B cell (primary cell): Measurements from ENCODE around the gene STK24. TPM values are rescaled to one million over a fixed set of nuclear protein-coding genes. Genes with fewer than 3 reads are reported as not detected.
A peak's percentile ranks its signal among the peaks of the same experiment; 100 is the strongest.

Experiments
- ATAC-seq: fragments of 200-7000 bp; cut with Tn5 transposase; one replicate; pipeline ENCODE4 v1.10.0; 2021; ENCODE audit warnings: low read depth, mild to moderate bottlenecking, moderate number of reproducible peaks, moderate library complexity
- CTCF ChIA-PET: fragments of 350-600 bp; sonication (Branson Sonifier 250); formaldehyde crosslinking; loops from one replicate; lab custom pipeline; 2021; ENCODE audit warnings: antibody characterized with exemption, inconsistent platforms; lab: Charles Lee
- POLR2A ChIA-PET: fragments of 350-600 bp; sonication (Branson Sonifier 250); formaldehyde crosslinking; loops from one replicate; lab custom pipeline; 2021; ENCODE audit warnings: antibody characterized with exemption; lab: Charles Lee
- DNase-seq: peaks from one replicate; pipeline ENCODE4 v3.0.0; 2013
- H2AFZ ChIP-seq: 2 replicates; pipeline ENCODE4 v1.6.1; 2012; ENCODE audit warnings: mild to moderate bottlenecking, low read depth, low read length; ENCODE audit not compliant: insufficient read depth, poor library complexity, severe bottlenecking
- H3K27ac ChIP-seq, 2 donors: 1 replicate in 1 of 2; 2 replicates in 1 of 2; pipeline ENCODE4 v1.5.1; 2012 to 2013; ENCODE audit warnings: low read length in 2 of 2, mild to moderate bottlenecking in 2 of 2, moderate library complexity in 1 of 2
- H3K27me3 ChIP-seq, 4 experiments: fragments of 200-600 bp in 1 of 4; sonication (generic) in 1 of 4; replicated peaks in 1 of 4; 1 replicate in 2 of 4; 2 replicates in 2 of 4; pipeline versions ENCODE4 v1.6.1 to v1.7.0; 2013 to 2016; ENCODE audit warnings: low read length in 3 of 4, mild to moderate bottlenecking in 2 of 4, mixed read lengths in 1 of 4, moderate library complexity in 1 of 4; ENCODE audit not compliant: insufficient read depth in 4 of 4, control insufficient read depth in 3 of 4; ENCODE audit errors: control extremely low read depth in 1 of 4
- H3K36me3 ChIP-seq, 2 experiments: replicated peaks in 1 of 2; 1 replicate in 1 of 2; 2 replicates in 1 of 2; pipeline versions ENCODE4 v1.6.1 to v1.7.1; 2013; ENCODE audit warnings: low read length in 1 of 2; ENCODE audit not compliant: insufficient read depth in 2 of 2, control insufficient read depth in 1 of 2; ENCODE audit errors: control extremely low read depth in 1 of 2, extremely low read depth in 1 of 2
- H3K4me1 ChIP-seq, 2 donors: fragments of 200-600 bp in 1 of 2; sonication (generic) in 1 of 2; 1 replicate in 1 of 2; 2 replicates in 1 of 2; pipeline versions ENCODE4 v1.5.1 to v1.6.1; 2013 to 2017; ENCODE audit warnings: low read length in 2 of 2; ENCODE audit not compliant: control insufficient read depth in 2 of 2, insufficient read depth in 2 of 2
- H3K4me2 ChIP-seq: replicated peaks from 2 replicates; pipeline ENCODE3; 2012; ENCODE audit warnings: mild to moderate bottlenecking, low read depth, low read length; ENCODE audit not compliant: poor library complexity, severe bottlenecking
- H3K4me3 ChIP-seq, 5 experiments: fragments of 200-600 bp in 1 of 5; sonication (generic) in 1 of 5; 1 replicate in 3 of 5; 2 replicates in 2 of 5; pipeline versions ENCODE4 v1.5.1 to v1.7.0; 2011 to 2016; ENCODE audit warnings: low read length in 4 of 5, mild to moderate bottlenecking in 4 of 5, low read depth in 2 of 5, control low read depth in 1 of 5, moderate library complexity in 1 of 5; ENCODE audit not compliant: insufficient read depth in 1 of 5; ENCODE audit errors: control extremely low read depth in 1 of 5, extremely low read depth in 1 of 5
- H3K79me2 ChIP-seq: fragments of 200-600 bp; sonication (generic); one replicate; pipeline ENCODE4 v1.6.0; 2016; ENCODE audit warnings: low read length; ENCODE audit not compliant: control insufficient read depth, insufficient read depth
- H3K9ac ChIP-seq: fragments of 200-600 bp; sonication (generic); 2 replicates; pipeline ENCODE4 v1.6.1; 2017; ENCODE audit warnings: mild to moderate bottlenecking, low read length, moderate library complexity
- H3K9me3 ChIP-seq, 3 donors: one replicate each; pipeline versions ENCODE4 v1.6.1 to v1.7.1; 2013; ENCODE audit warnings: low read length in 2 of 3; ENCODE audit not compliant: control insufficient read depth in 2 of 3, insufficient read depth in 1 of 3; ENCODE audit errors: control extremely low read depth in 1 of 3
- H4K20me1 ChIP-seq: 2 replicates; pipeline ENCODE4 v1.6.0; 2012; ENCODE audit warnings: mild to moderate bottlenecking, low read length; ENCODE audit not compliant: insufficient read depth, control insufficient read depth, poor library complexity, severe bottlenecking
- H3K27ac Mint-ChIP-seq: one replicate; pipeline ENCODE4 v1.8.0; 2021; ENCODE audit warnings: mixed read lengths
- H3K27me3 Mint-ChIP-seq: one replicate; pipeline ENCODE4 v1.8.0; 2021; ENCODE audit warnings: mixed read lengths
- H3K4me1 Mint-ChIP-seq: one replicate; pipeline ENCODE4 v1.8.0; 2021; ENCODE audit warnings: mixed read lengths
- H3K4me3 Mint-ChIP-seq: one replicate; pipeline ENCODE4 v1.8.0; 2021; ENCODE audit warnings: mixed read lengths
- H3K9me3 Mint-ChIP-seq: one replicate; pipeline ENCODE4 v1.8.0; 2022; ENCODE audit warnings: mixed read lengths; ENCODE audit not compliant: insufficient read depth
- CTCF ChIP-seq: fragments of 200-600 bp; IDR thresholded peaks from one replicate; pipeline ENCODE4 v1.8.0; 2022; ENCODE audit warnings: antibody characterized with exemption, mild to moderate bottlenecking
- EZH2 ChIP-seq: IDR thresholded peaks from 2 replicates; pipeline ENCODE4 v1.6.1; 2012; ENCODE audit warnings: borderline replicate concordance, low read depth, mild to moderate bottlenecking, moderate library complexity, low read length; ENCODE audit not compliant: insufficient read depth, poor library complexity, severe bottlenecking
- WGBS: methylation state at CpG from one replicate; pipeline ENCODE4 v1.1.5; 2013; ENCODE audit warnings: missing lambda C conversion rate; ENCODE audit not compliant: insufficient coverage; 5-methylcytosine and 5-hydroxymethylcytosine counted together
- intact Hi-C: fragments of 100-400 bp; cut with micrococcal nuclease; formaldehyde crosslinking; loops from one replicate; pipeline ENCODE4 v1.10.0; 2022
- polyA plus RNA-seq: library from polyadenylated mRNA; depleted of rRNA; stranded (reverse); fragments of >200 nt; gene quantifications from 2 replicates; pipeline ENCODE4 v1.2.3, GENCODE V29; 2012
- total RNA-seq, 2 donors: library from RNA; stranded (reverse); fragments of 120-200 nt in 1 of 2; gene quantifications; 1 replicate in 1 of 2; 2 replicates in 1 of 2; pipeline versions ENCODE4 v1.2.3 to v1.2.4, GENCODE V29; 2013 to 2022

The STK24 gene
- total and polyA plus RNA-seq, 2 donors (not counting 1 experiment from before 2014, with no cell fraction given), result 47.2 to 117 TPM

- POLR2A ChIA-PET, result no interaction called here
- H3K79me2 ChIP-seq, result peaks cover 61% of the 10 kb centered on the region
- no peaks in the 10 kb centered on the region for H3K9me3 ChIP-seq
- H3K9ac ChIP-seq, result no peak overlapping the region
- no peak overlapping the region for H2AFZ ChIP-seq
- H3K27ac Mint-ChIP-seq, result no peak overlapping the region
- CTCF ChIA-PET, result interaction anchor here (0.6 to 3.5 kb wide), 13 partner anchors 9 to 207 kb away, joined by 3 to 20 read pairs (median 3); no protein-coding TSS in a partner anchor
- H4K20me1 ChIP-seq, result peaks cover 74% of the 10 kb centered on the region
- H3K27me3 ChIP-seq, result no peaks in the 10 kb centered on the region
- H3K4me3 ChIP-seq, result no peak overlapping the region
- H3K36me3 ChIP-seq, result peaks cover 4 to 73% of the 10 kb centered on the region in 2 experiments
- no peaks in the 10 kb centered on the region for H3K27me3 Mint-ChIP-seq
- intact Hi-C loops, result no loop called here
- no peak overlapping the region for H3K27ac ChIP-seq
- no peak for ATAC-seq
- WGBS, result 86% methylated on average over 8 of the region's 11 CpGs
- H3K4me1 ChIP-seq, result no peaks in the 10 kb centered on the region
- H3K4me1 Mint-ChIP-seq, result no peaks in the 10 kb centered on the region
- no peaks in the 10 kb centered on the region for H3K9me3 Mint-ChIP-seq
- peak; percentile 39 for DNase-seq
- no peak overlapping the region for H3K4me2 ChIP-seq
- H3K4me3 Mint-ChIP-seq, result no peak overlapping the region
- no peak for TF ChIP-seq EZH2
- peak; percentile 61 for TF ChIP-seq CTCF
Measured at GRCh38 chr13:98466634-98467236, 110.2 kb downstream of the STK24 start.

GRCh38 chr13:98462946-98463345, 114.0 kb downstream of the STK24 start:
- Histone ChIP-seq H3K9ac (no peak overlapping the region), H3K4me1 (no peaks in the 10 kb centered on the region), H3K79me2 (peaks cover 35% of the 10 kb centered on the region), H3K36me3 (peaks cover 2 to 78% of the 10 kb centered on the region in 2 experiments), H3K27ac (no peak overlapping the region), H3K27me3 (no peaks in the 10 kb centered on the region), H4K20me1 (peaks cover 65% of the 10 kb centered on the region), H3K9me3 (no peaks in the 10 kb centered on the region), H3K4me2 (no peak overlapping the region), H3K4me3 (no peak overlapping the region), H2AFZ (no peak overlapping the region)
- TF ChIP-seq CTCF (no peak), EZH2 (no peak)
- Mint-ChIP-seq H3K4me3 (no peak overlapping the region), H3K27ac (peak overlapping the region; percentile 26), H3K9me3 (no peaks in the 10 kb centered on the region), H3K4me1 (no peaks in the 10 kb centered on the region), H3K27me3 (no peaks in the 10 kb centered on the region)
- ATAC-seq (no peak), DNase-seq (no peak)
- POLR2A ChIA-PET, result no interaction called here
- CTCF ChIA-PET, result interaction anchor here (0.7 kb wide), 1 partner anchor 17 kb away, joined by 4 read pairs; no protein-coding TSS in a partner anchor
- intact Hi-C loops, result no loop called here
- WGBS, result over 99% methylated on average over 8 of the region's 8 CpGs
